GM18505 (cell line): ENCODE measurements around the gene ZKSCAN1.
A peak's percentile ranks its signal among the peaks of the same experiment; 100 is the strongest.

Source experiments
- ATAC-seq: cut with Tn5 transposase; IDR thresholded peaks from one replicate; pipeline ENCODE4 v1.9.1; 2021; ENCODE audit not compliant: unreplicated experiment
- POLR2A ChIP-seq: IDR thresholded peaks from 4 replicates; pipeline ENCODE4 v1.6.1; 2011; ENCODE audit warnings: borderline replicate concordance; ENCODE audit not compliant: insufficient read depth, insufficient read length; ENCODE audit errors: extremely low read depth

The ZKSCAN1 gene

GRCh38 chr7:100088621-100089457 is 73.4 kb downstream of the ZKSCAN1 start, which contains the start of gene COPS6:
Gene COPS6, plus strand, starts transcription at chr7:100088969. Its CDS starts 22 bp downstream, at chr7:100088991.
- peak; percentile 95 for TF ChIP-seq POLR2A
- ATAC-seq: peak; percentile 60

- no peak for ATAC-seq
These were observed 74.2 kb downstream of the ZKSCAN1 start for GRCh38 chr7:100089458-100090196.

GRCh38 chr7:100090527-100091410 is 75.4 kb downstream of the ZKSCAN1 start:
- ATAC-seq: no peak
- no peak for TF ChIP-seq POLR2A

More at GRCh38 chr7:100089458-100090196, 74.2 kb downstream of the ZKSCAN1 start:
- no peak for TF ChIP-seq POLR2A
